BJ (cell line): ENCODE results near the gene RPL26. TPM values are rescaled to one million over a fixed set of nuclear protein-coding genes. Genes with fewer than 3 reads are reported as not detected.
"Not testable (repeated sequence)": the region's sequence is repeated elsewhere in the genome, so short reads cannot be mapped to it uniquely, and the experiment has no call there.

Experiments
- CTCF ChIA-PET: fragments of 350-600 bp; formaldehyde crosslinking; extraction: SDS; loops from one replicate; lab custom pipeline; 2021; ENCODE audit warnings: antibody characterized with exemption, inconsistent platforms; lab: Yijun Ruan, JAX
- POLR2A ChIA-PET: fragments of 300-600 bp; sonication (Branson Sonifier 250); formaldehyde crosslinking; extraction: SDS; loops from one replicate; lab custom pipeline; 2021; ENCODE audit warnings: antibody characterized with exemption; lab: Charles Lee
- DNase-seq: peaks from one replicate; pipeline ENCODE4 v3.0.0-alpha.2; 2011; ENCODE audit warnings: low read depth
- H3K27me3 ChIP-seq: 2 replicates; pipeline ENCODE4 v1.6.0; 2011; ENCODE audit warnings: low read length; ENCODE audit not compliant: control insufficient read depth, insufficient read depth
- H3K36me3 ChIP-seq: 2 replicates; pipeline ENCODE4 v1.5.1; 2011; ENCODE audit warnings: low read length; ENCODE audit not compliant: control insufficient read depth, insufficient read depth
- H3K4me3 ChIP-seq: 2 replicates; pipeline ENCODE4 v1.5.1; 2011; ENCODE audit warnings: low read depth, mild to moderate bottlenecking, control low read depth, low read length
- polyA plus RNA-seq: library from polyadenylated mRNA; depleted of rRNA; stranded (reverse); fragments of >200 nt; gene quantifications from 2 replicates; pipeline ENCODE4 v1.2.3, GENCODE V29; 2011
- TF ChIP-seq, protein P1 (sequence below): IDR thresholded peaks from 2 replicates; pipeline ENCODE4 v1.5.1; 2011; ENCODE audit warnings: low read depth, mild to moderate bottlenecking, control low read depth, inconsistent platforms, low read length, moderate library complexity; ENCODE audit not compliant: insufficient read depth

Gene RPL26
- polyA plus RNA-seq, 1 experiment = 2,021 TPM

DNA sequence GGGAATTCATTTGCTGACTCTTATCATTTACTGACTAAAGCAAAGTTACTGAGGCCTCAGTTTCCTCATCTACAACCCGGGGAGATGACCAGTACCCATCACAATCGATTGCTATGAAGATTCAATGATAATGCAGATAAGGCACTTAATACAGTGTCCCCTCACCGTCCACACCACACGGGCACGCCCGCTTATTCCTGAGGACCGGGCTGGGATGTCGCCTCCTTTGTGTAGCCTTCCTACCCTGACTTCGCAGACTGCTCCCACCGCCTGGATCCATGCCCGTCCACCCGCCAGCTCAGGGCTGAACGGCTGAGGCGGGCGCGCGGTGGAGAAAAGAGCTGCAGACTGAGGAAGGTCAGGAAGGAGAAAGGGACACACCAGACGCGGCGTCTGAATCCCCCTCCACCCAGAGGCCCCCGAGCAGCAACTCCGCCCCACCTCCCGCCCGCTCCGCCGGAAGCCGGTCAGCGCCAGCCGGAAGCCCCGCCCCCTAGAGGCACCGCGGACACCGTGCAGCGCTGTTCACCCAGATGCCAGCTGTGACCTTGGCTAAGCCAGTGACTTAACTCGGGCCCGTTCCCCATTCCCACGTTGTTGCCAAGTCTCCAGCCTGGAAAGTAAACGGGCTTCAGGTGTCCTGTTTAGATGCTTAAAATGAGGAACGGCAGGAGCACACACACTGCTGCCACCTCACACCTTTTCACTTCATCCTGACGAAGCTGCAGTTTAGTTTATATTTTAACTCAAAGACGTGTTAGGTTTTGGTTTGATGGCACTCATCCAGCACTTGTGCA, 6.5 kb downstream of the RPL26 start, which contains the start of gene KRABD2:
KRABD2 (minus strand) TSS at position 434 of the 797 bp plus-strand sequence.
- no peaks in the 10 kb centered on the region for H3K27me3 ChIP-seq
- ChIA-PET CTCF (interaction anchor here (0.8 to 2.4 kb wide), 8 partner anchors 10 to 319 kb away, joined by 3 to 7 read pairs (median 5); no protein-coding TSS in a partner anchor), POLR2A (no interaction called here)
- TF ChIP-seq, protein P1, sequence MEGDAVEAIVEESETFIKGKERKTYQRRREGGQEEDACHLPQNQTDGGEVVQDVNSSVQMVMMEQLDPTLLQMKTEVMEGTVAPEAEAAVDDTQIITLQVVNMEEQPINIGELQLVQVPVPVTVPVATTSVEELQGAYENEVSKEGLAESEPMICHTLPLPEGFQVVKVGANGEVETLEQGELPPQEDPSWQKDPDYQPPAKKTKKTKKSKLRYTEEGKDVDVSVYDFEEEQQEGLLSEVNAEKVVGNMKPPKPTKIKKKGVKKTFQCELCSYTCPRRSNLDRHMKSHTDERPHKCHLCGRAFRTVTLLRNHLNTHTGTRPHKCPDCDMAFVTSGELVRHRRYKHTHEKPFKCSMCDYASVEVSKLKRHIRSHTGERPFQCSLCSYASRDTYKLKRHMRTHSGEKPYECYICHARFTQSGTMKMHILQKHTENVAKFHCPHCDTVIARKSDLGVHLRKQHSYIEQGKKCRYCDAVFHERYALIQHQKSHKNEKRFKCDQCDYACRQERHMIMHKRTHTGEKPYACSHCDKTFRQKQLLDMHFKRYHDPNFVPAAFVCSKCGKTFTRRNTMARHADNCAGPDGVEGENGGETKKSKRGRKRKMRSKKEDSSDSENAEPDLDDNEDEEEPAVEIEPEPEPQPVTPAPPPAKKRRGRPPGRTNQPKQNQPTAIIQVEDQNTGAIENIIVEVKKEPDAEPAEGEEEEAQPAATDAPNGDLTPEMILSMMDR = peak; percentile 77
- peak; percentile 34 for DNase-seq
- peak within 1 kb of the TSS; percentile 84 for H3K4me3 ChIP-seq
- peaks cover 14% of the 10 kb centered on the region for H3K36me3 ChIP-seq

DNA sequence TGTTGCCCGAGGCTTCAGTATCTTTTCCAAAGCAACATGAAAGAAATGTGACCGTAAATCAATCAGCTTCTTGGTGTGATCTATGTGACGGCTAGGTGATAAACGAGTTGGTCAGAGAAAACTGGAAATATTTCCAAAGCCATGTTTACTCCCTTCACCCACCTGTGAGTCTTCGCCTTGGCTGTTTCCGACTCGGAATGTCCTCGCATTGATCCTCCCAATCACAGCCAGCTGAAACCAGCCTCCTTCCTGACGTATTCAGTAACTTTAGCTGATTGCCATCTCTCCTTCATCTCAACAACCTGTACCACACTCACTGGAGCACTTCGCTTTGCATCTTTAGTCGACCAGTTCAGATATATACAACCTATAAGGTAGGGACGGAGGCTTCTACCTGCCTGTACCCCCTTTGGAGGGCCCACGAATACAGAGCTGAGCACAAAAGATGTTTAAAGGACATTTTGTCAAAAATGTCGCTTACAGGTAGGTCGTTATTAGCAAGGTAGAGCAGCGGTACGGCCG, 7.2 kb downstream of the RPL26 start:
- CTCF ChIA-PET = interaction anchor here (0.8 to 2.4 kb wide), 3 partner anchors 15 to 318 kb away, joined by 3 to 6 read pairs (median 6); no protein-coding TSS in a partner anchor
- Histone ChIP-seq H3K4me3 (peak overlapping the region; percentile 84), H3K36me3 (peaks cover 12% of the 10 kb centered on the region), H3K27me3 (no peaks in the 10 kb centered on the region)
- DNase-seq = no peak
- TF ChIP-seq, protein P1 = no peak
- POLR2A ChIA-PET = no interaction called here

DNA sequence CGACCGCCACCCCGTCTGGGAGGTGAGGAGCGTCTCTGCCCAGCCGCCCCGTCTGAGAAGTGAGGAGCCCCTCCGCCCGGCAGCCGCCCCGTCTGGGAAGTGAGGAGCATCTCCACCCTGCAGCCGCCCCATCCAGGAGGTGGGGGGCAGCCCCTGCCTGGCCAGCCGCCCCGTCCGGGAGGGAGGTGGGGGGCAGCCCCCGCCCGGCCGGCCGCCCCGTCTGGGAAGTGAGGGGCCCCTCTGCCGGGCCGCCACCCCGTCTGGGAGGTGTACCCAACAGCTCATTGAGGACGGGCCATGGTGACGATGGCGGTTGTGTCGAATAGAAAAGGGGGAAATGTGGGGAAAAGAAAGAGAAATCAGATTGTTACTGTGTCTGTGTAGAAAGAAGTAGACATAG, 9.1 kb downstream of the RPL26 start:
- H3K27me3 ChIP-seq, CTCF ChIA-PET, H3K36me3 ChIP-seq, POLR2A ChIA-PET, DNase-seq, H3K4me3 ChIP-seq: not testable (repeated sequence)

DNA sequence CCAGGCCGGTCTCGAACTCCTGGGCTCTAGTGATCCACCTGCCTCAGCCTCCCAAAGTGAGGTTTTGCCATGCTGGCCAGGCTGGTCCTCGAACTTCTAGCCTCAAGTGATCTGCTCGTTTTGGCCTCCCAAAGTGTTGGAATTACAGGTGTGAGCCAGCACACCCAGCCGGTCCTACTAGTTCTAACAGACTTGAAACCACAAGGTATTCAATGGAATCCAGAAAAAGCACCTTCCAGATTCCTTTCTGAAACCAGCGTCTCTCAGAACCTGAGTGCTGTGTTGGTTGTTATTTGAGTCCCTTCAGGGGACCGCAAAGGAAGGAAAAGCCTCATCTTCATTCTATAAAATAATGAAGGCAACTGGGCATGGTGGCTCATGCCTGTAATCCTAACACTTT, 10.6 kb downstream of the RPL26 start:
- DNase-seq = no peak
- peaks cover 4% of the 10 kb centered on the region for H3K36me3 ChIP-seq
- no peak overlapping the region for H3K4me3 ChIP-seq
- POLR2A ChIA-PET = no interaction called here
- CTCF ChIA-PET = no interaction called here
- H3K27me3 ChIP-seq = no peaks in the 10 kb centered on the region
- TF ChIP-seq, protein P1 = no peak

DNA sequence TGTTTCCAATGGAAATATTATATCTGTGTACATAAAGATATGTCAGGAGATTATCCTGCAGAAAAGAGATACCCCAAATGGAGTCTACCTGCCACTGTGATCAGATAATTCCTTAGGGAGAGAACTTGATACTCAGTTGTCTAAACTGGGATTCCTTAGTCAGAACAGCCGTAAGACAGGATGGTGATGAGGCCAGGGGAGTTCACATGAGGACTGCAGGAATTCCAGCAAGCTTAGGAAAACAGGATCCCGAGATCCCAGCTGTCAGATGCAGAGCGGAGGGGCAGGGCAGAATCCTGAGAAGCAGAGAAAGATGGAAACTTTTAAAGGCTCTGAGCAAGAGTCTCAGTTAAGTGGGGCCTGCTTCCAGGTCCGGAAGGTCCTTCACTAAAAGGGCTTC, 11.2 kb downstream of the RPL26 start:
- H3K27me3 ChIP-seq = no peaks in the 10 kb centered on the region
- TF ChIP-seq, protein P1 = no peak
- no peak for DNase-seq
- ChIA-PET POLR2A (no interaction called here), CTCF (no interaction called here)
- H3K36me3 ChIP-seq = peaks cover 3% of the 10 kb centered on the region
- H3K4me3 ChIP-seq = no peak overlapping the region
